ENCODE data around the gene KDM2A. TPM values are rescaled to one million over a fixed set of nuclear protein-coding genes. Genes with fewer than 3 reads are reported as not detected.

KDM2A gene
- total RNA-seq, 3 donors from 2014 or later (not counting 1 experiment from before 2014, with no cell fraction given), result 268 to 312 (median 283) TPM

DNA sequence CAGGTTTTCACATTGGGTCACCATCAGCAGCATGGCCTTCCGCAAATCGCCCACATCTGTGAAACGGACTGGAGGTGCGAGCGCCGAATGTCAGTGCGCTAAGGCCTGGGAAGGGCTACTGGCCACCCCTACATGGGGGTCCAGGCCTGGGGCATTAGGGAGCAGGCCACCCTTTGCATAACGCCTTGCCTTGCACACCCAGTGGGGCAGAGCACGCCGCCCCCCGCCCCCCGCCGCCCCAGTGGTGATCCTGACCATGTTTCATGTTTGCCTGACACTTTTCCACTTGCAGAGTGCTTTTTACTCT is 149.9 kb downstream of the KDM2A start:
- Histone ChIP-seq H3K4me3 (ENCODE audit: low read length) (peak overlapping the region; percentile 91), H3K27me3 (ENCODE audit: control insufficient read depth, insufficient read depth, low read length) (no peaks in the 10 kb centered on the region), H3K9me3 (ENCODE audit: control insufficient read depth, insufficient read depth, low read length) (no peaks in the 10 kb centered on the region), H3K27ac (ENCODE audit: low read length) (peak overlapping the region; percentile 95), H3K4me1 (ENCODE audit: control insufficient read depth, insufficient read depth, low read length) (peaks cover 75% of the 10 kb centered on the region), H3K36me3 (ENCODE audit: control insufficient read depth, insufficient read depth, low read length) (peaks cover 34% of the 10 kb centered on the region)
- 23% methylated on average over 13 of the region's 13 CpGs for WGBS (ENCODE audit: insufficient coverage)
- TF ChIP-seq, protein P1, sequence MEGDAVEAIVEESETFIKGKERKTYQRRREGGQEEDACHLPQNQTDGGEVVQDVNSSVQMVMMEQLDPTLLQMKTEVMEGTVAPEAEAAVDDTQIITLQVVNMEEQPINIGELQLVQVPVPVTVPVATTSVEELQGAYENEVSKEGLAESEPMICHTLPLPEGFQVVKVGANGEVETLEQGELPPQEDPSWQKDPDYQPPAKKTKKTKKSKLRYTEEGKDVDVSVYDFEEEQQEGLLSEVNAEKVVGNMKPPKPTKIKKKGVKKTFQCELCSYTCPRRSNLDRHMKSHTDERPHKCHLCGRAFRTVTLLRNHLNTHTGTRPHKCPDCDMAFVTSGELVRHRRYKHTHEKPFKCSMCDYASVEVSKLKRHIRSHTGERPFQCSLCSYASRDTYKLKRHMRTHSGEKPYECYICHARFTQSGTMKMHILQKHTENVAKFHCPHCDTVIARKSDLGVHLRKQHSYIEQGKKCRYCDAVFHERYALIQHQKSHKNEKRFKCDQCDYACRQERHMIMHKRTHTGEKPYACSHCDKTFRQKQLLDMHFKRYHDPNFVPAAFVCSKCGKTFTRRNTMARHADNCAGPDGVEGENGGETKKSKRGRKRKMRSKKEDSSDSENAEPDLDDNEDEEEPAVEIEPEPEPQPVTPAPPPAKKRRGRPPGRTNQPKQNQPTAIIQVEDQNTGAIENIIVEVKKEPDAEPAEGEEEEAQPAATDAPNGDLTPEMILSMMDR (IDR thresholded peaks at IDR 0.05), result no peak
- Mint-ChIP-seq H3K27ac (peak overlapping the region; percentile 96 to 97), H3K9me3 (no peaks in the 10 kb centered on the region), H3K4me3 (peak overlapping the region; percentile 97), H3K4me1 (peaks cover 65 to 77% of the 10 kb centered on the region in 2 donors), H3K27me3 (ENCODE audit: low read depth in 2 of 2) (no peaks in the 10 kb centered on the region), H3K36me3 (no peaks in the 10 kb centered on the region)
- ATAC-seq (no peak), DNase-seq (no peak)
- intact Hi-C loops (cut with micrococcal nuclease), result loop anchor here (1.0 to 5.0 kb wide), 5 partner anchors 8 to 238 kb away; partner anchors contain the start of genes CDK2AP2, CLCF1 and PITPNM1

DNA sequence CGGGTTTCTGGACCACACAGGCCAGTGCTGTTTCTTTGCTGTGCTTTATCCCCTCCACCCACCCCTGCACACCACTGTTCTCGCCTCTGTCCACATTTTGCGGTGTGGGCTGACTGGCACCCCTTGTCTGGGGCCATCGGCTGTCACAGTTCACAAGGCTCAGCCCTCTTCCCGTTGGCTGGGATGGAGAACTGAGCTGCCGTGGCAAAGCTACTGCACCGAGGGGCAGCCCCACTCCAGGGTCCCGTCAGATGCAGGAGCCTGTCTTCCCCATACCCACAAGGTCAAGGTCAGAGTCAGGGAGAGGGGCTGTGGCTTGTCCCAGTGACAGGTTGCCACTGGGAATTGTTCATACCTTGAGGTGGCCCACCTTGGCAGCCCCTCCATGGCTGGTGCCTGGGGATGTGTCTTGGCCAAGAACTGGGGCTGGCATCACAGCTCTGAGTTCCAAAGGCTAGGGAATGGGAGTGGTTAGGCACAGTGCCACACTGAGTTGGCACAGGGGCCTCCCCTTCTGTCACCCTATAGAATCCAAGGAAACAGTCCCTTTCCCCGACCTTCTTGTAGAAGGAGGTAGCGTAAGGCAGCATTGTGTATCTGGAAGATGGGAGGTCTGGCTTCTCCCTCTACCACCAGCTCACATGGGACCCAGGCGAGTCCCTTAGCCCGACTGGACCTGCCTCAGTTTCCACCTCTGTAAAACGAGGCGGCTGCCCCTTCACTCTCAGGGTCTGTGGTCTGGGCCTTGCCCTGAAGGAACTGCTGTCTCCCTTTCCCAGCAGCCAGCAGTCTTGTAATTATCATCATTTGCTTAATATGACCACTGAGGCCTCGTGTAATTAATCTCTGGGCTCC is 150.6 kb downstream of the KDM2A start:
- intact Hi-C loops (cut with micrococcal nuclease), result loop anchor here (2.0 to 5.0 kb wide), 3 partner anchors 29 to 238 kb away; partner anchors contain the start of genes CDK2AP2, CLCF1 and PITPNM1
- H3K27ac ChIP-seq (ENCODE audit: low read length), result peak overlapping the region; percentile 95
- H3K36me3 ChIP-seq (ENCODE audit: control insufficient read depth, insufficient read depth, low read length), result peaks cover 35% of the 10 kb centered on the region
- peak overlapping the region; percentile 91 for H3K4me3 ChIP-seq (ENCODE audit: low read length)
- TF ChIP-seq, protein P1 (IDR thresholded peaks at IDR 0.05), result no peak
- Mint-ChIP-seq H3K36me3 (no peaks in the 10 kb centered on the region), H3K27ac (peak overlapping the region; percentile 96 to 97), H3K4me1 (peaks cover 70 to 76% of the 10 kb centered on the region in 2 donors), H3K4me3 (peak overlapping the region; percentile 97), H3K27me3 (ENCODE audit: low read depth in 2 of 2) (no peaks in the 10 kb centered on the region), H3K9me3 (no peaks in the 10 kb centered on the region)
- DNase-seq (peak; percentile 49 to 52), ATAC-seq (peak in 2 of 3 donors; percentile 2 to 35)
- peaks cover 82% of the 10 kb centered on the region for H3K4me1 ChIP-seq (ENCODE audit: control insufficient read depth, insufficient read depth, low read length)
- 6% methylated on average over 13 of the region's 15 CpGs for WGBS (ENCODE audit: insufficient coverage)
- H3K27me3 ChIP-seq (ENCODE audit: control insufficient read depth, insufficient read depth, low read length), result no peaks in the 10 kb centered on the region
- no peaks in the 10 kb centered on the region for H3K9me3 ChIP-seq (ENCODE audit: control insufficient read depth, insufficient read depth, low read length)

DNA sequence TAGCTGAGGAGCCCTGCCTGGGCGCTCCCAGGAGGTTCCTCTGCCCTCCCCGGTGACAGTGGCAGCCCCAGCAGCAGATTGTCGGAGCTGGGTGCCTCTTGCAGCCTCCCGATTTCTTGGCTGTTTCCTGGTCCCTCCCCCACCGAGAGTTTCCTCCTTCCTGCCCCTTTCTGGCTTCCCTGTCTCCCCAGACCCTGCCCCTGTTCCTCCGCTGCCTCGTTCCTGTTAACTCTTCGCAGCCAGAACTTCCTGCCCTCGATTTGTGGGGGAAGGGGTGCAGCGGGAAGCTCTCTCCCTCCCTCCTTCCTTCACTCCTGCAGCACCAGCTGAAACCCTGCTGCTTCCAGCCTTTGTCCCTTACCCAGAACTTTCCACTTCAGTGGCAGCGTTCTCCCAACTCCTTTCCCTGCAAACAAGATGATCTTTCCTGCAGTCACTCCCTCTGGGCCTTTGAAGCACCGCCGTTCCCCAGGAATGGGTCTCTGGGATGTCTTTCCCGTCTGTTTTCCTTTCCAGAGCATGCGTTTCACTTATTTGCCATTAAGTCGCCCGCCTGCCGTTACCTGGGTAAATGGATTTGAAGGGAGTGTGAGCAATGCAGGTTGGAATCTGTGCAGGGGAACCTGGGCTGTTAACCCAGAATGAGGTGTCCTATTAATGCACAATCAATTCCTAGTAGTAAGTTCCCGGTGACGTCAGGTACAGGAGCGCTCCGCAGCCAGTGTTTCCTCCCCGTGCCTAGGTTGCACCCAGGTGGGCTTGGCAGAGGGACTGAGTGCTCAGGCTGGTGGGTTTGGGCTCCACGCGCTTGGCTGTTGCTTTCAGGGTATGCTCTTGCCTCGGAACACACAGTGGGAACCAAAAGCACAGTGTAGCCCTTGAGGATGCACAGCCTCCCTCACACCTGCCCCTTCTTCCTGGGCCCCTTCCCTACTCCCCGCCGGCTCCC is 151.5 kb downstream of the KDM2A start:
- H3K27me3 ChIP-seq (ENCODE audit: control insufficient read depth, insufficient read depth, low read length), result no peaks in the 10 kb centered on the region
- Mint-ChIP-seq H3K27ac (peak overlapping the region; percentile 96 to 97), H3K4me1 (peaks cover 73 to 74% of the 10 kb centered on the region in 2 donors), H3K27me3 (ENCODE audit: low read depth in 2 of 2) (no peaks in the 10 kb centered on the region), H3K36me3 (no peaks in the 10 kb centered on the region), H3K9me3 (no peaks in the 10 kb centered on the region), H3K4me3 (peak overlapping the region; percentile 97)
- H3K27ac ChIP-seq (ENCODE audit: low read length), result peak overlapping the region; percentile 95
- 18% methylated on average over 27 of the region's 28 CpGs for WGBS (ENCODE audit: insufficient coverage)
- H3K36me3 ChIP-seq (ENCODE audit: control insufficient read depth, insufficient read depth, low read length), result peaks cover 42% of the 10 kb centered on the region
- H3K9me3 ChIP-seq (ENCODE audit: control insufficient read depth, insufficient read depth, low read length), result no peaks in the 10 kb centered on the region
- intact Hi-C loops (cut with micrococcal nuclease), result no loop called here
- DNase-seq, result peak in 1 of 2 donors; percentile 51
- TF ChIP-seq, protein P1 (IDR thresholded peaks at IDR 0.05), result no peak
- peak overlapping the region; percentile 30 for H3K4me3 ChIP-seq (ENCODE audit: low read length)
- no peak for ATAC-seq
- H3K4me1 ChIP-seq (ENCODE audit: control insufficient read depth, insufficient read depth, low read length), result peaks cover 90% of the 10 kb centered on the region

Measured in natural killer cell (primary cell).